B cell (primary cell): ENCODE results near the gene ABHD2. TPM values are rescaled to one million over a fixed set of nuclear protein-coding genes. Genes with fewer than 3 reads are reported as not detected.

Source experiments
- ATAC-seq: fragments of 200-7000 bp; cut with Tn5 transposase; one replicate; pipeline ENCODE4 v1.10.0; 2021; ENCODE audit warnings: low read depth, mild to moderate bottlenecking, moderate number of reproducible peaks, moderate library complexity
- CTCF ChIA-PET: fragments of 350-600 bp; sonication (Branson Sonifier 250); formaldehyde crosslinking; loops from one replicate; lab custom pipeline; 2021; ENCODE audit warnings: antibody characterized with exemption, inconsistent platforms; lab: Charles Lee
- POLR2A ChIA-PET: fragments of 350-600 bp; sonication (Branson Sonifier 250); formaldehyde crosslinking; loops from one replicate; lab custom pipeline; 2021; ENCODE audit warnings: antibody characterized with exemption; lab: Charles Lee
- DNase-seq: peaks from one replicate; pipeline ENCODE4 v3.0.0; 2013
- H2AFZ ChIP-seq: 2 replicates; pipeline ENCODE4 v1.6.1; 2012; ENCODE audit warnings: mild to moderate bottlenecking, low read depth, low read length; ENCODE audit not compliant: insufficient read depth, poor library complexity, severe bottlenecking
- H3K27ac ChIP-seq, 2 donors: 1 replicate in 1 of 2; 2 replicates in 1 of 2; pipeline ENCODE4 v1.5.1; 2012 to 2013; ENCODE audit warnings: low read length in 2 of 2, mild to moderate bottlenecking in 2 of 2, moderate library complexity in 1 of 2
- H3K27me3 ChIP-seq, 4 experiments: fragments of 200-600 bp in 1 of 4; sonication (generic) in 1 of 4; replicated peaks in 1 of 4; 1 replicate in 2 of 4; 2 replicates in 2 of 4; pipeline versions ENCODE4 v1.6.1 to v1.7.0; 2013 to 2016; ENCODE audit warnings: low read length in 3 of 4, mild to moderate bottlenecking in 2 of 4, mixed read lengths in 1 of 4, moderate library complexity in 1 of 4; ENCODE audit not compliant: insufficient read depth in 4 of 4, control insufficient read depth in 3 of 4; ENCODE audit errors: control extremely low read depth in 1 of 4
- H3K36me3 ChIP-seq, 2 experiments: replicated peaks in 1 of 2; 1 replicate in 1 of 2; 2 replicates in 1 of 2; pipeline versions ENCODE4 v1.6.1 to v1.7.1; 2013; ENCODE audit warnings: low read length in 1 of 2; ENCODE audit not compliant: insufficient read depth in 2 of 2, control insufficient read depth in 1 of 2; ENCODE audit errors: control extremely low read depth in 1 of 2, extremely low read depth in 1 of 2
- H3K4me1 ChIP-seq, 2 donors: fragments of 200-600 bp in 1 of 2; sonication (generic) in 1 of 2; 1 replicate in 1 of 2; 2 replicates in 1 of 2; pipeline versions ENCODE4 v1.5.1 to v1.6.1; 2013 to 2017; ENCODE audit warnings: low read length in 2 of 2; ENCODE audit not compliant: control insufficient read depth in 2 of 2, insufficient read depth in 2 of 2
- H3K4me2 ChIP-seq: replicated peaks from 2 replicates; pipeline ENCODE3; 2012; ENCODE audit warnings: mild to moderate bottlenecking, low read depth, low read length; ENCODE audit not compliant: poor library complexity, severe bottlenecking
- H3K4me3 ChIP-seq, 5 experiments: fragments of 200-600 bp in 1 of 5; sonication (generic) in 1 of 5; 1 replicate in 3 of 5; 2 replicates in 2 of 5; pipeline versions ENCODE4 v1.5.1 to v1.7.0; 2011 to 2016; ENCODE audit warnings: low read length in 4 of 5, mild to moderate bottlenecking in 4 of 5, low read depth in 2 of 5, control low read depth in 1 of 5, moderate library complexity in 1 of 5; ENCODE audit not compliant: insufficient read depth in 1 of 5; ENCODE audit errors: control extremely low read depth in 1 of 5, extremely low read depth in 1 of 5
- H3K79me2 ChIP-seq: fragments of 200-600 bp; sonication (generic); one replicate; pipeline ENCODE4 v1.6.0; 2016; ENCODE audit warnings: low read length; ENCODE audit not compliant: control insufficient read depth, insufficient read depth
- H3K9ac ChIP-seq: fragments of 200-600 bp; sonication (generic); 2 replicates; pipeline ENCODE4 v1.6.1; 2017; ENCODE audit warnings: mild to moderate bottlenecking, low read length, moderate library complexity
- H3K9me3 ChIP-seq, 3 donors: one replicate each; pipeline versions ENCODE4 v1.6.1 to v1.7.1; 2013; ENCODE audit warnings: low read length in 2 of 3; ENCODE audit not compliant: control insufficient read depth in 2 of 3, insufficient read depth in 1 of 3; ENCODE audit errors: control extremely low read depth in 1 of 3
- H4K20me1 ChIP-seq: 2 replicates; pipeline ENCODE4 v1.6.0; 2012; ENCODE audit warnings: mild to moderate bottlenecking, low read length; ENCODE audit not compliant: insufficient read depth, control insufficient read depth, poor library complexity, severe bottlenecking
- H3K27ac Mint-ChIP-seq: one replicate; pipeline ENCODE4 v1.8.0; 2021; ENCODE audit warnings: mixed read lengths
- H3K27me3 Mint-ChIP-seq: one replicate; pipeline ENCODE4 v1.8.0; 2021; ENCODE audit warnings: mixed read lengths
- H3K4me1 Mint-ChIP-seq: one replicate; pipeline ENCODE4 v1.8.0; 2021; ENCODE audit warnings: mixed read lengths
- H3K4me3 Mint-ChIP-seq: one replicate; pipeline ENCODE4 v1.8.0; 2021; ENCODE audit warnings: mixed read lengths
- H3K9me3 Mint-ChIP-seq: one replicate; pipeline ENCODE4 v1.8.0; 2022; ENCODE audit warnings: mixed read lengths; ENCODE audit not compliant: insufficient read depth
- CTCF ChIP-seq: fragments of 200-600 bp; IDR thresholded peaks from one replicate; pipeline ENCODE4 v1.8.0; 2022; ENCODE audit warnings: antibody characterized with exemption, mild to moderate bottlenecking
- EZH2 ChIP-seq: IDR thresholded peaks from 2 replicates; pipeline ENCODE4 v1.6.1; 2012; ENCODE audit warnings: borderline replicate concordance, low read depth, mild to moderate bottlenecking, moderate library complexity, low read length; ENCODE audit not compliant: insufficient read depth, poor library complexity, severe bottlenecking
- WGBS: methylation state at CpG from one replicate; pipeline ENCODE4 v1.1.5; 2013; ENCODE audit warnings: missing lambda C conversion rate; ENCODE audit not compliant: insufficient coverage; 5-methylcytosine and 5-hydroxymethylcytosine counted together
- intact Hi-C: fragments of 100-400 bp; cut with micrococcal nuclease; formaldehyde crosslinking; loops from one replicate; pipeline ENCODE4 v1.10.0; 2022
- polyA plus RNA-seq: library from polyadenylated mRNA; depleted of rRNA; stranded (reverse); fragments of >200 nt; gene quantifications from 2 replicates; pipeline ENCODE4 v1.2.3, GENCODE V29; 2012
- total RNA-seq, 2 donors: library from RNA; stranded (reverse); fragments of 120-200 nt in 1 of 2; gene quantifications; 1 replicate in 1 of 2; 2 replicates in 1 of 2; pipeline versions ENCODE4 v1.2.3 to v1.2.4, GENCODE V29; 2013 to 2022

Gene ABHD2
- total and polyA plus RNA-seq, 2 donors (not counting 1 experiment from before 2014, with no cell fraction given): 7.1 to 45.8 TPM

GRCh38 chr15:89112341-89112971 is 24.2 kb downstream of the ABHD2 start:
- Mint-ChIP-seq H3K4me1 (peaks cover 4% of the 10 kb centered on the region), H3K9me3 (no peaks in the 10 kb centered on the region), H3K4me3 (no peak overlapping the region), H3K27ac (no peak overlapping the region), H3K27me3 (no peaks in the 10 kb centered on the region)
- H3K9me3 ChIP-seq: no peaks in the 10 kb centered on the region
- no peak for DNase-seq
- no peak for ATAC-seq
- H3K27ac ChIP-seq: no peak overlapping the region
- WGBS: no CpG with 5 or more reads among the region's 1 CpG
- H3K4me2 ChIP-seq: no peak overlapping the region
- H4K20me1 ChIP-seq: no peaks in the 10 kb centered on the region
- no peak overlapping the region for H2AFZ ChIP-seq
- POLR2A ChIA-PET: no interaction called here
- H3K4me3 ChIP-seq: no peak overlapping the region
- CTCF ChIA-PET: interaction anchor here (0.6 to 6.3 kb wide), 2 partner anchors 16 to 94 kb away, joined by 4 to 30 read pairs; no protein-coding TSS in a partner anchor
- peaks cover 0 to 23% of the 10 kb centered on the region in 2 experiments for H3K36me3 ChIP-seq
- intact Hi-C loops: no loop called here
- no peaks in the 10 kb centered on the region for H3K27me3 ChIP-seq
- no peaks in the 10 kb centered on the region for H3K4me1 ChIP-seq
- H3K79me2 ChIP-seq: peaks cover 6% of the 10 kb centered on the region
- H3K9ac ChIP-seq: no peak overlapping the region
- TF ChIP-seq EZH2 (no peak), CTCF (no peak)

GRCh38 chr15:89113296-89114024 is 25.2 kb downstream of the ABHD2 start:
- Histone ChIP-seq H3K9ac (no peak overlapping the region), H3K4me2 (no peak overlapping the region), H4K20me1 (no peaks in the 10 kb centered on the region), H3K27me3 (no peaks in the 10 kb centered on the region), H3K4me3 (no peak overlapping the region), H3K27ac (no peak overlapping the region), H3K36me3 (peaks cover 0 to 31% of the 10 kb centered on the region in 2 experiments), H2AFZ (no peak overlapping the region), H3K79me2 (peaks cover 6% of the 10 kb centered on the region), H3K9me3 (no peaks in the 10 kb centered on the region), H3K4me1 (no peaks in the 10 kb centered on the region)
- Mint-ChIP-seq H3K27ac (no peak overlapping the region), H3K9me3 (no peaks in the 10 kb centered on the region), H3K4me1 (peaks cover 4% of the 10 kb centered on the region), H3K4me3 (no peak overlapping the region), H3K27me3 (no peaks in the 10 kb centered on the region)
- ChIA-PET CTCF (interaction anchor here (6.3 kb wide), 1 partner anchor 15 kb away, joined by 30 read pairs; no protein-coding TSS in a partner anchor), POLR2A (no interaction called here)
- TF ChIP-seq EZH2 (no peak), CTCF (no peak)
- intact Hi-C loops: no loop called here
- ATAC-seq (no peak), DNase-seq (no peak)
- WGBS: 80% methylated on average over 1 of the region's 7 CpGs
